Gastroesophageal sphincter (tissue), 4 donors: ENCODE measurements around the gene ADCY9. TPM values are rescaled to one million over a fixed set of nuclear protein-coding genes. Genes with fewer than 3 reads are reported as not detected.
A peak's percentile ranks its signal among the peaks of the same experiment; 100 is the strongest.

Experiments used
- ATAC-seq: fragments of 150-250 bp; one replicate; pipeline ENCODE4 v1.9.1; 2016; ENCODE audit warnings: mild to moderate bottlenecking, moderate library complexity
- H3K27ac ChIP-seq, 4 donors: fragments of 200-600 bp; sonication (generic) in 3 of 4; 1 replicate in 3 of 4; 2 replicates in 1 of 4; pipeline ENCODE4 v1.5.1; 2016 to 2019
- H3K27me3 ChIP-seq: fragments of 200-600 bp; sonication (generic); one replicate; pipeline ENCODE4 v1.5.1; 2019
- H3K36me3 ChIP-seq, 2 donors: fragments of 200-600 bp; sonication (generic); one replicate each; pipeline ENCODE4 v1.5.1; 2019; ENCODE audit warnings: control low read depth in 1 of 2
- H3K4me1 ChIP-seq, 3 donors: fragments of 200-600 bp; sonication (generic); 1 replicate in 2 of 3; 2 replicates in 1 of 3; pipeline ENCODE4 v1.5.1; 2016 to 2019; ENCODE audit warnings: control low read depth in 2 of 3
- H3K4me3 ChIP-seq, 2 donors: fragments of 200-600 bp; sonication (generic); one replicate each; pipeline ENCODE4 v1.5.1; 2019; ENCODE audit warnings: mild to moderate bottlenecking in 1 of 2, moderate library complexity in 1 of 2
- H3K9me3 ChIP-seq, 3 donors: fragments of 200-600 bp; sonication (generic); one replicate each; pipeline ENCODE4 v1.5.1; 2017 to 2019; ENCODE audit warnings: control low read depth in 2 of 3
- CTCF ChIP-seq, 4 experiments: fragments of 200-600 bp in 2 of 4; fragments of 450-650 bp in 2 of 4; sonication (generic) in 1 of 4; IDR thresholded peaks; one replicate each; pipeline ENCODE4 v1.5.1; 2017 to 2019; ENCODE audit warnings: antibody characterized with exemption in 4 of 4, mild to moderate bottlenecking in 2 of 4, moderate library complexity in 2 of 4
- EP300 ChIP-seq: sonication (generic); formaldehyde crosslinking; IDR thresholded peaks from one replicate; pipeline ENCODE4 v1.6.1; 2017; ENCODE audit warnings: antibody characterized with exemption, mild to moderate bottlenecking
- POLR2A ChIP-seq, 2 donors: fragments of 450-650 bp; IDR thresholded peaks; one replicate each; pipeline ENCODE4 v1.6.1; 2017; ENCODE audit warnings: antibody characterized with exemption in 2 of 2, mild to moderate bottlenecking in 2 of 2, moderate library complexity in 1 of 2
- POLR2AphosphoS5 ChIP-seq: sonication (generic); formaldehyde crosslinking; IDR thresholded peaks from one replicate; pipeline ENCODE4 v1.6.1; 2017; ENCODE audit warnings: antibody characterized with exemption
- whole genome bisulfite sequencing, 2 donors: methylation state at CpG; one replicate each; pipeline ENCODE4 v1.1.5; 2018; ENCODE audit warnings: low coverage in 1 of 2; 5-methylcytosine and 5-hydroxymethylcytosine counted together
- total RNA-seq, 4 donors: library from RNA; depleted of rRNA; stranded (reverse); fragments of >200 nt; gene quantifications; one replicate each; pipeline ENCODE4 v1.1.0, GENCODE V29; 2016

Gene ADCY9
- total RNA-seq, 4 donors from 2014 or later, result 33.0 to 83.5 (median 43.4) TPM

- no peak for TF ChIP-seq POLR2A (IDR thresholded peaks at IDR 0.05)
- no peak for TF ChIP-seq POLR2AphosphoS5
- no peak for TF ChIP-seq CTCF (IDR thresholded peaks at IDR 0.05)
- no peak for TF ChIP-seq EP300
- Histone ChIP-seq H3K4me3 (no peak overlapping the region), H3K36me3 (no peaks in the 10 kb centered on the region), H3K4me1 (no peaks in the 10 kb centered on the region), H3K27ac (no peak overlapping the region), H3K9me3 (no peaks in the 10 kb centered on the region), H3K27me3 (no peaks in the 10 kb centered on the region)
- 84 to 87% methylated on average over 6 to 7 of the region's 12 CpGs for WGBS, 2 donors
- no peak for ATAC-seq
Observed at GRCh38 chr16:4124535-4125294, 8.5 kb upstream of the ADCY9 start.

GRCh38 chr16:4123616-4124300, 7.5 kb upstream of the ADCY9 start:
- ATAC-seq, result no peak
- WGBS, 2 donors, result 59 to 71% methylated on average over 10 to 15 of the region's 16 CpGs

GRCh38 chr16:4120176-4120575, 3.9 kb upstream of the ADCY9 start:
- TF ChIP-seq POLR2A (IDR thresholded peaks at IDR 0.05) (no peak), EP300 (no peak)

More at GRCh38 chr16:4123616-4124300, 7.5 kb upstream of the ADCY9 start:
- Histone ChIP-seq H3K27me3 (no peaks in the 10 kb centered on the region), H3K9me3 (no peaks in the 10 kb centered on the region), H3K36me3 (no peaks in the 10 kb centered on the region), H3K27ac (no peak overlapping the region), H3K4me3 (no peak overlapping the region), H3K4me1 (no peaks in the 10 kb centered on the region)
- TF ChIP-seq POLR2A (IDR thresholded peaks at IDR 0.05) (no peak), CTCF (IDR thresholded peaks at IDR 0.05) (no peak), EP300 (no peak)

GRCh38 chr16:4117250-4117578, 972 bp upstream of the ADCY9 start:
- H3K36me3 ChIP-seq, result no peaks in the 10 kb centered on the region
- H3K27me3 ChIP-seq, result no peaks in the 10 kb centered on the region
- ATAC-seq, result no peak
- WGBS, 2 donors, result 94 to 96% methylated on average over 8 to 10 of the region's 12 CpGs
- peak overlapping the region; percentile 59 to 69 for H3K4me3 ChIP-seq
- H3K27ac ChIP-seq, result peak overlapping the region in 3 of 4 donors; percentile 88 to 93 (median 91)
- no peak for TF ChIP-seq CTCF (IDR thresholded peaks at IDR 0.05)
- TF ChIP-seq EP300, result no peak
- TF ChIP-seq POLR2AphosphoS5, result no peak
- no peak for TF ChIP-seq POLR2A (IDR thresholded peaks at IDR 0.05)
- no peaks in the 10 kb centered on the region for H3K9me3 ChIP-seq
- peaks cover 0 to 42% (median 28%) of the 10 kb centered on the region in 3 donors for H3K4me1 ChIP-seq

More at GRCh38 chr16:4120176-4120575, 3.9 kb upstream of the ADCY9 start:
- Histone ChIP-seq H3K27me3 (no peaks in the 10 kb centered on the region), H3K9me3 (no peaks in the 10 kb centered on the region), H3K4me1 (peaks cover 0 to 12% (median 8%) of the 10 kb centered on the region in 3 donors), H3K4me3 (no peak overlapping the region), H3K27ac (no peak overlapping the region), H3K36me3 (no peaks in the 10 kb centered on the region)
- 75 to 78% methylated on average over 2 to 4 of the region's 4 CpGs for WGBS, 2 donors
- ATAC-seq, result no peak

- peaks cover 0 to 55% (median 34%) of the 10 kb centered on the region in 3 donors for H3K4me1 ChIP-seq
- ATAC-seq, result peak; percentile 40
Observed at GRCh38 chr16:4115949-4116318, 308 bp downstream of the ADCY9 start.

More at GRCh38 chr16:4115949-4116318, 308 bp downstream of the ADCY9 start:
- Histone ChIP-seq H3K27me3 (no peaks in the 10 kb centered on the region), H3K4me3 (peak overlapping the region; percentile 60 to 69), H3K27ac (peak overlapping the region in 3 of 4 donors; percentile 88 to 93 (median 91)), H3K9me3 (no peaks in the 10 kb centered on the region), H3K36me3 (no peaks in the 10 kb centered on the region)
- TF ChIP-seq EP300, result no peak
- TF ChIP-seq POLR2A (IDR thresholded peaks at IDR 0.05), result no peak
- no peak for TF ChIP-seq POLR2AphosphoS5
- no peak for TF ChIP-seq CTCF (IDR thresholded peaks at IDR 0.05)
- WGBS, 2 donors, result no CpG with 5 or more reads among the region's 71 CpGs
